GM18868 (cell line): ENCODE data around the gene GRXCR2.
"Not testable (repeated sequence)": the region's sequence is repeated elsewhere in the genome, so short reads cannot be mapped to it uniquely, and the experiment has no call there.

ENCODE experiments used
- ATAC-seq: cut with Tn5 transposase; IDR thresholded peaks from one replicate; pipeline ENCODE4 v1.9.1; 2021; ENCODE audit warnings: mild to moderate bottlenecking, moderate library complexity; ENCODE audit not compliant: unreplicated experiment

GRXCR2 gene

DNA sequence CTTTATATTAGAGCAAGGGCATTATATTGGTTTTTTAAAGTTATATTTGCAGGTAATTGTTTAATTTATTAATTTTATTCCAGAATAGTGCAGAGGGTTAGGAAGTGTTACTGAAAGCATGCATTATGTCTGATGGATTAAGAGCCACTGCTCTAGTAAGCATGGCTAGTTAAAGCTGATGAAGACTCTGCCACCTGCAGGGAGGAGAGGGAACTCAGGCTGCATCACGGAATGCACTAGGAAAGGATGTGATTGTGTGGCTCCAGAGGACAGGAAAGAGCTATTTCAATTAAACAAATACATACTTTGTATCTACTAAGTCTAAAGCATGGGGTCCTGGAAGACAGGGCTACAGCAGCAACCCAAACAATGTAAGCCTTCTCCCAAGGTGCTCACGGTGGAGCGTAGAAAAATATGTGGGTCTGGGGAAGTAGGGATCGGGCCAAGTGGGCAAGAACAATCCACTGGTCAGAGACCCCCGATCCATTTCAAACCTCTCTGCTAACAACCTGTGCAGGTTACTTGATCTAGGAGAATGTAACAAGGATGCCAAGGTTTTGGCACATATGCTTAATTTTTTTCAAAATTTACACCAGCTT is 15.3 kb upstream of the GRXCR2 start:
- ATAC-seq = peak; percentile 72

DNA sequence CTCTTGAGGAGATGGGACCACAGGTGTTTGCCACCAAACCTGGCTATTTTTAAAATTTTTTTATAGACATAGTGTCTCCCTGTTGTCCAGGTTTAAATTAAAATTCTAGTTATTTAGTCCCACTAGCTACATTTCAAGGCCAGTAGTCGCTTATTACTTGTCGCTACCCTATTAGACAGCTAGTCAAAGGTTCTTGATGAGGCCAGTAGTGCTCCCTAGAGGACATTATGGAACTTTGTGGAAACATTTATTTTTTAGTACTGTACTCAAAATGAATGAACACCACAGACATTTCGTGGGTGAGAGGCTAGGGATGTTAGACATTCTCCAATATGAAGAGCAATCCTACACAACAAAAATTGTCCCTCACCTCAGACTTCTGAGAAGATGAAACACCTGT is 14.4 kb upstream of the GRXCR2 start:
- ATAC-seq = no peak

DNA sequence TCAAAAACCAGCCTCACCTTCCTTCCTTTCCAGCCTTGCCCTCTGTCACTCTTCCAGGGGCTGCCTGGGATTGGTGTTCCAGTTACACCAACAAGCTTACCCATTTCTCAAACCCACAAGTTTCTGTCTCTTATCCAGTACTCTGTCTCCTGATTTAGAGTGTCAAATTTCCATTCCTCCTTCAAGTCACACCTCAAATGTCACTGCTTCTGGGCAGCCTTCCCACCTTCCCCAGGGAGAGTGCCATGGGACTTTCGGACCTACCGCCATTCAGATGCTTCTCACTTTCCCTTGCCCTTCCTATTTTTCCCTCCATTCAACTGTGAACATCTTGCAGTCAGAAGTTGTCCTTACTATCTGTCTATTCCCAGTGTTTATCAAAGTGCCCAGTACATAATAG is 2.0 kb upstream of the GRXCR2 start:
- ATAC-seq = no peak

DNA sequence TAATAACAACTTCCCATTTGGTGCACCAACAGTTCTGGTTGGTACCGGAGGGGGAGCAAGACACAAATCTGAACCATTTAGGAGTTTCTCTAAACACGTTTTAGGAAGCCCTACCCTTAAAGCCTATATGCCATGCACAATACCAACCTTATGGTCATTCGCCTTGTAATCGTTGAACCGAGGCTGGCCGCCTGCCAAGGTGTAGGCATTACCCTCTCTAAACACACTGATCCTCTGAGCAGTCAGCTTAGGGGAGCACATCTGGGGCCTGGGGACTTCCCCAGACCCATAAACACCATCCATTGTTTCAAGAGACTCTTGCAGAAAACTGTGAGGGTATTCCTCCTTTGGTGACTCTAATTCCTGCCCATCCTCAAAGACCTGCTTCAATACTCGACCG is 328 bp downstream of the GRXCR2 start:
- no peak for ATAC-seq

DNA sequence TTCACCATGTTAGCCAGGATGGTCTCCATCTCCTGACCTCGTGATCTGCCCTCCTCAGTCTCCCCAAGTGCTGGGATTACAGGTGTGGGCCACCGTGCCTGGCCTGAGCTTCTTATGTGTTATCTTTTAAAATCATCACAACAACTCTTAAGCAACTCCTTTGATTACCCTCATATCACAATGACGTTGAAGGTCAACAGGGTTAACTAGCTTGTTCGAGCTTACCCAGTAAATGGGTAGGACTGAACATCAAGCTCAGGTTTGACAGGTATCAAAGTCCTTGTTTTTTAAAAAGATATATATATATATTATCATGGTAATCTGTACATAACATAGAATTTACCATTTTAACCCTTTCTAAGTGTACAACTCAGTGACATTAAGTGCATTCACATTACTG is 3.1 kb downstream of the GRXCR2 start:
- no peak for ATAC-seq

DNA sequence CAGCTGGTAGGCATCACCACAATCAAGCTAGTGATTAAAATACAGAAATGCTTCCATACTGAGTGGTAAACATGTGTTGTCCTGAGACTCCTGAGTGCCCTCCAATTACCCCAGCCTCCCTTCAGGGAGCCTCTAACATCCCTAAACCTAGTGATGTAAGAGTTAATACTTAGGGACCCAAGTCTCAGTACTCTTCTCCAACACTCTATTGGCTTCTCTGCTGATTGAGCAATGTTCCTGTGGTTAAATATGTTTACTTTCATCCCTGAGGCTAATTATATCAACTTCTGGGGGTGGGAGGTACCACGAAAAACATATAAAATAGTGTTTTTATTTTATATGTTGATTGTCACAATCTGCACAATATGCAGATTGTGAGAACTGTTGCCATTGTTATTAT is 5.0 kb downstream of the GRXCR2 start:
- ATAC-seq = no peak

DNA sequence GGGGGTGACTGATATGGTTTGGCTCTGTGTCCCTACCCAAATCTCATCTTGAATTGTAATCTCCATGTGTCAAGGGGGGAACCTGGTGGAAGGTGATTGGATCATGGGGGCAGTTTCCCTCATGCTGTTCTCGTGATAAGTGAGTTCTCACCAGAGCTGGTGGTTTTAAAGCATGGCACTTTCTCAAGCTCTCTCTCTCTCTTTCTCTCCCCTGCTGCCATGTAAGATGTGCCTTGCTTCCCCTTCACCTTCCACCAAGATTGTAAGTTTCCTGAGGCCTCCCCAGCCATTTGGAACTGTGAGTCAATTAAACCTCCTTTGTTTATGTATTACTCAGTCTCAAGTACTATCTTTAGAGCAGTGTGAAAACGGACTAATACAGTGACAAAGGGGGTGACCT is 8.4 kb downstream of the GRXCR2 start:
- ATAC-seq = not testable (repeated sequence)

DNA sequence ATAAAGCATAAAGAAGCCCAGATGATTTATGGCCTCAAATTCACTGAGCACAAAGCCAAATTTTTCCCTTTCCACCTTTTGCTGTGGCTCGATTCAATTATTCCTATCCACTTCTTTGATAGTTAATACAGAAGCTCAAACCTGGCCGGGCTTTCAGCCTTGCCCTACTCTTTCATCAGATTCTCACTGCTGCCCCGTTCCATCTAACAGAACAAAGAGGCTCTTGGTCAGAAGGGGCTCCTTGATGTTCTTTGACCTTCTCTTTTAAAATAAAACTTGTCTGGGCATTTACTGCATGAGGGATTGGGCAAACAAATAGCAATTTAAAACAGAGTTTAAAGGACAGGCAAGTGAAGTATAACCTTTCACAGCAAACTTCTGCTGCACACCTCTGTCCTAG is 9.8 kb downstream of the GRXCR2 start:
- no peak for ATAC-seq

DNA sequence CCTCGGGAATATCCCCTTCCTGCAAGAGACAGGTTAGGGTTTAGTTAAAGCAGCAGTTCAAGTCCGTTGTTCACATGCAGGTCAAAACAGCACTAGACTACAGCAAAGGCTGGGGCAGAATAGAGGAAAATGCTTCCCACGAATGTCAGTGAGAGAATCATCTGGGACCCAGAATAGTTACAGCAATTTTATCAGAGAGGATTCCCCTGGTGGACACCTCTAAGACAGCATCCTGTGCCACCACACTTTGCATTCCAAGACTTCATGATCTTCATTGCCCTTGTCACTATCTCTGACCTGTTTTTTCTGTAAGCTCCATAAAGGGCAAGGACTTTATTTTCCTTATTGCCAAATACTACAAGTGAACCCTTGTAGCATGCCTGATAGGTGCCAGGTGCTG is 12.9 kb downstream of the GRXCR2 start:
- no peak for ATAC-seq

DNA sequence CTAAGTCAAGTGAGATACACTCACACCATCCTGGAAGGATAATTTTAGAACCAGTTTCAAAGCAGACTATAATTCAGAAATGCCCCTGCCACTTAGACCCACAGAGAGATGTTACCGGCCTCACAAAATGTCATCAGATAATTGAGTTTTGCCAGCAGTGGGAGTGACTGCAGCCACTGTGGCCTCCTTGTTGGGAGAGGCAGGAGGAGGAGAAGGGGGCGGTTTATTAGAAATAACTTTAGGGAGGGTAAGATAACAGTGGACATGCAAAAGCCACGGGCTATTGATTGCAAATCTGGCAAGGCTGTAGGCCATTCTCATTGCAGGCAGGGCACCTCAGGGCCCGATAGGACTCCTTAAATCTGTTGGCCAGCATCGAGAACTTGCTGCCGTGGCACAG is 13.4 kb downstream of the GRXCR2 start:
- no peak for ATAC-seq

DNA sequence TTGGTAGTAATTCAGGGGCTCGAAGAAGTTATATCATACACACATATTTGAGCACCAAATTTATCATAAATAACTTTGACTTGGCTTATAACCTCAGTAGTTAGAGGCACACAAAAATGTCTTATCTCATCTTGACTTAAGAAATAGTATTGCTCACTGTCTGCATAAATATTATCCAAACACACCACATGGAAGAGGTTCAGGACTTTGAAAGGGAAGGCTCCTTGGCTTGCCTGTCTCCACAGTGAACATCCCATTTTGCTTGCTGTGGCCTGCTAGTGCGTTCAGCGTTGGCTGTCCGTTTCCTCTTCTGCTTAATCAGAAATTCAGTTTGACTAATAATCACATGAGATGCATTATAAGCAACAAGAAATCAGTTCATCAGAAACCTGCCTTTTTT is 13.9 kb downstream of the GRXCR2 start:
- ATAC-seq = no peak

DNA sequence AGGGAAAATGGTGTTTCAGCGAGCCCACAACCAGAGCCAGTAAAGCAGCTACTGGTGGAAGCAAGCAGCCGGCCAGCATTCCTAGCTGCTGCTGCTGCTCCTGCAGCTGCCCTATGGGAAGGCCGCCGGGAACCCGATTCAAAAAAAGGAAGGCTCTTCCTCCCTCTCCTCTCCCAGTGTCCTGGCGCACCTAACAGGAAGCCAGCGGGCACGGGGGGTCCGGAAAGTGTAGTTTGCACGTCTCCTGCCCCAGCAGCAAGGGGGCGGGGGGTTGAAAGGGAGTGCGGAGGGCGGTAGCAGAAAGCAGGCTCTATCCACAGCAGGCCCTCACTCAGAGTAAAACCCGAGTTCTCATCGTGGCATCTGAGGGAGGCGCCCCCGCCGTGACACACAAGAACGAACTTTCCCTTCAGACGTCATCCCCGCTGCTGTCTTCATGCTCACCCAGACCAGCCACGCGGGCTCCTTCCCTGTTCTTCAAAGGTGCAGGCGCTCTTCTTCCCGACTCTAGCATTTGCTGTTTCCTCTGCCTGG is 16.5 kb downstream of the GRXCR2 start:
- ATAC-seq = peak; percentile 44

DNA sequence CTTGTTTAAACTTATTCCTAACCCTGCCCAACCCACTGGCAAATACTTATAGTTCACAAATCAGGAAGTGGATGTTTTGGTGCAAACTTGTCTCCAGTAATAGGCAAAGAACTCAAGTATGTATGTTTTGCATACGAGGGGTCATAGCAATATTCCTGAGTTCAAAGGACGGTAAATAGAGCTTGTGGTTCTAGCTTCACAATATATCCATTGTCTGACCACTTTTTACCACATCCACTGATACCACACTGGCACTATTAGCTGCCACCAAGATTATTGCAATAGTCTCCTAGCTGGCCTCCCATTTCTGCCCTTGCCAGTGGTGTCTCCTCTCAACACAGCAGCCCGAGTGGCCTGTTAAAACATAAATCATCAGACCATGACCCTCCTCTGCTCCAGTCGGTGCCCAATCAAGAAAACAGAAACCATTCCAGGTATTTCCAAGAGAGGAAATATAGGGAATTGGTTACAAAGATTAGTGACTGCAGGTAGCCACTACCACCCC is 17.0 kb downstream of the GRXCR2 start:
- no peak for ATAC-seq

DNA sequence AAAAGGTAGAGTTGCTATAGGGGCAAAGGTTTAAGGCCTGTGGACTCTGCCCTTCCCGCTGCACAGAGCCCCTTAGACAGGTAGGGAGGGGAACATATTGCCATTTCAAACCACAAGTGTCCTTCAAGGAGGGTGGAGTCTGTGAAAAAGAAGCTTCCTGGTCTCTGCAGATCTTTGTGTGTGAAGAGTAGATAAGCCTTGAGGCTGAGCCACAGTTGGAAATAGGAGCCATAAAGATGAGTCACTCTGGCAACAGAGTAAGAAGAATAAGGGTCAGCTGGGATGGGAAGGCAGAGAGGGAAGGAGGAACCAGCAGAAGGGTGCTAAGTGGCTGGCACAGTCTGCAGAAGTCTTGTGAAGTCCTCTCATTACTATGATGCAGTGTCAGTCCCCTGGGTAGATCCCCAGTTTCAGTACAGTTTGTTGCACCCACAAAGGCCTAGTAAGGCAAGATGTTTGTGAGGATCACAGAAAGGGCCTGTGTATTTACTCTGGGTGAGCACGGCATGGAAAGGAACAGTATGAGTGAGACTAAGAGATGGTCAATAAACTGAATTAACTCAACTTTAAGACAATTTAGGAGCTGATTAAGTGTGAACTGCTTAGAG is 18.1 kb downstream of the GRXCR2 start:
- peak; percentile 35 for ATAC-seq

DNA sequence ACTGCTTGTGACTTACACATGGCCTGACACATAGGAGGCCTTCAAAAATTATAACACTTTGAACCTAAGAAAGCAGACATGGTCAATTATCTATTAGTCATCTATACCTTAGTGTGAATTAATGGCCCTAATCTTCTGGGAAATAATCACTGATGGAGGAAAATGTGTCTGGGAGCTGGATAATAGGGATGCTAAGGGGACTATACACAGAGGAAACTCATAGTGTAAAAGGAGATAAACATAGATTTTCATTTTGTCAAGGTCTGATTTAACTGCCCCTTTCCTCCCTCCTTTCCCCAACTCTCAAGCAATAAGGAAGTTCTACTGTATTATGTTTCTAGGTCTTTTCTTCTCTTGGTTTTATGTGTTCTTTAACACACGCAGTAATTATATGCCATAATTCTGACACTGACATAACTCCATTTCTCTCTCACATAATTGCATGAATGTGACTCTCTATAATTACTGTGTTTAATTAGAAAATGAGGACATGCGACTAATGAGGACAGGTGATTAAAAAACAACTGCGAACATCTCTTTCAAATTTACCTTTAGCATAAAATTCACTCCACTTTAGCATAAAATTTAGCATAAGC is 18.9 kb downstream of the GRXCR2 start:
- no peak for ATAC-seq

DNA sequence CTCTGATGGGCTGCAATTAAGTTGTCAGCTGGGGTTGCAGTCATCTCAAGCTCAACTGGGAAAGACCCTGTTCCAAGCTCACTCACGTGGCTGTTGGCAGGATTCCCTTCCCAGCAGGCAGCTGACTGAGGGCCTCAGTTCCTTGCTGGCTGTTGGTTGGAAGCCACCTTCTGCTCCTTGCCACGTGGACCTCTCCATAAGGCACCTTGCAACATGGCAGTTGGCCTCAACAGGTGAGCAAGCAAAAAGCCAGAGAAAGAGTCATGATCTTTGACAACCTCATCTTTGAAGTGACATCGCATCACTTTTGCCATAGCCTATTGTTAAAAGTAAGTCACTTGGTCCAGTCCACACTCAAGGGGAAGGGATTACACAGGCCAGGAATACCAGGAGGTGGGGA is 19.8 kb downstream of the GRXCR2 start:
- ATAC-seq = no peak

DNA sequence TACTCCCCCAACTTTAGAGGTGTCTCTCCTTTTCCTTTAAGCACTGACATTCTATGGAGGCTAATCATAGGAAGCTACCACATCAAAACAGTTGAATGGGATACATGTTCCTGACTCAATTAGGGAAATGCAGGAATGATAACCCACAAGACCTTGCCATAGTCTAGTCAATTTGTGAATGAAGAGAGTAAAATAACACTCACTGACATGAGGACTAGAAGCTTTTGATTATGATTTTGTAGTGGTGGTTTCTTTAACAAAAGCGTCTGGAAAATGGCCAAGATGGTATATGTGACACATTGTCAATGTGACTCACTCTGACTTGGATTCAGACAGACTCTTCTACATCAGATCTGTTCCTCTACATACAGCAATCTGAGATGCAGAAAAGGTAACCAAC is 24.0 kb downstream of the GRXCR2 start:
- ATAC-seq = no peak

DNA sequence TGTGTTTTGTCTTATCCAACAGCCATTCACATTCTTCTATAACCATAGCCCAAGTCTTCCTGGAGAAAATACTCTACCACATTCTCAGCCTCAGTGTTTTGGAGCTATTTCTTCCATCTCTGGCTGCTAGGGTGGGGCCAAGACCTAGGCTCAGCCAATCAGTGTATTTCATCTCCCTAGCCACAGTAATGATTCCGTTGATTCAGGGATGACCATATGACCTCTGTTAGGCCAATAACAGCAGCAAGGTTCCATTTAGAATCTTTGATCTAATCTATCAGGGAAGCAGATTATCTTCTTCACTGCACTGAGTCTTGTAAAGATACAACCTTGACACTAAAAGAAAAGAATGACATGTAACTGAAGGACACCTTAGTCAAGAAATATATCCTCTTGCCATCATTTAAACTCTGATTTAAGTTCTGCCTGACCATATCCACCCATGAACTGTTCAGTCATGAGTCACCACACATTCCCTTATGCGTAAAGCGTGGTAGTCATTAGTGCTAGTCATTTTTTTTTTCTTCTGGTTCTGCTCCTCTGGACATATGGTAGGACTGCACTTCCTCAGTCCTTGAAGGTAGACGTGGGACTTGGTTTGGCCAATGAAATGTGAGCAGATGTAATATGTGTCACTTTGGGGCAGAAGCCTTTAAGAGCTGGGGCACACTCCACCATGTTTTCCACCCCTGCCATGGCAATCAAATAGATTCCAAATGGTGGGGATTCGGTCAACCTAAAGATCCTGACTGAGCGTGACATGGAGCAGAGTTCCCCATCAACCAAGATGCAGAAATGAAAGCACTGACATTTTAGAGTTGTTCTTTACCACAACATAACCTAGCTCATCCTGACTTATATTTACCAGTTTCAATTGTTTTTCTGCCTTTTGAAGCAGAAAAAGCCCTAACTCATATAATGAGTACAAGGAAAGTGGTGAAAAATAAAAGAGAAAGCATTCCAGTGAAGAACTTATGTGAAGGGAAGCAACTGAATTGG is 25.0 kb downstream of the GRXCR2 start:
- no peak for ATAC-seq

DNA sequence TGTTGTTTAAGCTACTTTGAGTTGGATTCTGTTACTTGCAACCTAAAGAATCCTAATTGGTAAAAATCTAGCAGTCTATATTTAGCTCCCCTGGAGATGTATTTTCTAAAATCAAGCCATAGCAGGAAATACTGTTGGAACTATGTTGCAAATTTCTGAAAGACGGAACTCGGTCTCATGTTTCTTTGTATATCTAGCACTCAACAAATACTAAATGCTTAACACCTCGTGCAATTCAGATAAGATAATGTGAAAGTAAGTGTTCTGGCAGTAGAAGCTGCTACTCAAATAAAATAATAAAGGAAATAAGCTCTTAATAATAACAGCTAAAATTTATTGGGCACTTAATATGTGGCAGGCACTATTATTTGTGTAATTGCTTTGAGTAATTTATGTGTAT is 26.7 kb downstream of the GRXCR2 start:
- ATAC-seq = no peak

DNA sequence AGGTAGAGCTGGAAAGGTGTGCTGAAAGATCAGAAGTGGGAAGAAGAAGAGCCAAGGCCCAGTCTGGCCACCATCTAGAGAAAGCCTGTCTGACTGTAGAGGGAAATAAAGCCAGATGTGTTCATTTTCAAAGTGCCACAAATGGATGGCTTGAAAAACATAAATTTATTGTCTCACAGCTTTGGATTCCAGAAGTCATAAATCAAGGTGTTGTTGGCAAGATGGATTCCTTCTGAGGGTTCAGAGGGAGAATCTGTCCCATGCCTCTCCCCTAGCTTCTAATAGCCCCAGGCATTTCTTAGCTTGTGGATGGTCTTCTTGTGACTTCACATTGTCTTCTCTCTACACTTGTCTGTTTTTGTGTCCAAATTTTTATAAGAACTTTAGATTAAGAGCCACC is 31.5 kb downstream of the GRXCR2 start:
- ATAC-seq = no peak

DNA sequence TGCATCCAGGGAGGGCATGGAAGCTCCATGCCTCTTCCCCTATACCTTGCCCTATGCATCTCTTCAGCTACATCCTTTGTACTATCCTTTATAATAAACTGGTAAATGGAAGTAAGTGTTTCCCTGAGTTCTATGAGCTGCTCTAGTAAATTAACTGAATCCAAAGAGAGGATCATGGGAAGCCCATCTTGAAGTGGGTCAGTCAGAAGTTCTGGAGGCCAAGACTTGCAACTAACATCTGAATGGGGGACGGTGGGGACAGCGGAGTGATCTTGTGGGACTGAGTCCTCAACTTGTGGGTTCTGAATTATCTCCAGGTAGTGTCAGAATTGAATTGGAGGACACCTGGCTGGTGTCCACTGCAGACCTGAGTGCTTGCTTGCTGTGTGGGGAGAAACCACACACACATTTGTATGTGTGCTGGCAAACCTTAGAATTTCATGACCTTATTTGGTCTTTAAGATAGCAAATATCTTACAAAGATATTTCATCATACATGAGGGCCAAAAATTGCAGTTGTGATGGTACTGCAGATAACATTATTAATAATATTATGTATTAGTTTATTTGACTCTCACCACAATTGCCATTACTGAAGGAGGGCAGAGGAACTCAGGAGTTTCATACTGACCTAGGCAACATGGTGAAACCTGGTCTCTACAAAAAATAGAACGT is 32.2 kb downstream of the GRXCR2 start:
- no peak for ATAC-seq
